Upper lobe of left lung (tissue), 4 donors: ENCODE measurements around the gene CDH10.

ENCODE experiments used
- POLR2A ChIP-seq, 4 donors: fragments of 450-650 bp; IDR thresholded peaks; one replicate each; pipeline ENCODE4 v1.5.1; 2016 to 2017; ENCODE audit warnings: antibody characterized with exemption in 4 of 4, mild to moderate bottlenecking in 2 of 4
- POLR2AphosphoS5 ChIP-seq, 2 donors: sonication (generic); formaldehyde crosslinking; IDR thresholded peaks; one replicate each; pipeline ENCODE4 v1.5.1; 2017; ENCODE audit warnings: antibody characterized with exemption in 2 of 2
- TF ChIP-seq, protein P1 (sequence below), 6 experiments: fragments of 450-650 bp in 4 of 6; fragments of 200-600 bp in 2 of 6; sonication (generic) in 2 of 6; IDR thresholded peaks; one replicate each; pipeline ENCODE4 v1.5.1; 2016 to 2019; ENCODE audit warnings: antibody characterized with exemption in 6 of 6

DNA sequence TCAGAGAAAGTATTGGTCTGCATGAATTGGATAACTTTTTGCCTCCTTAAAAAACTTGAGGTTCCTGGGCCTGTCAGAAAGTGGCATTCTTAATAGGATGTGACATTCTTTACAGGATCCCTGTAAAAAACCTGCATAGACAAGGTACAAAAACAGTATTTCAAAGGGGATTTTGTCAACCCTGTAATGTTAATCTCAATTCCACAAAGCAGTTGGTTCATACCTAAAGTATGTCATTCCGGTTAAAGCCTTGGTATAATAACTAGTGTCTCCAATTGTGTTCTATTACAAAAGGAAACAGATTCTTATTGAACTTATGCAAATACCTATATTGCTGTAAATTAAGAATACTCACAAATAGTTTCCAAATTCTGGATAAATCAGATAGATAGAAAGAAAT lies 169.7 kb downstream of the CDH10 start:
- TF ChIP-seq, protein P1, sequence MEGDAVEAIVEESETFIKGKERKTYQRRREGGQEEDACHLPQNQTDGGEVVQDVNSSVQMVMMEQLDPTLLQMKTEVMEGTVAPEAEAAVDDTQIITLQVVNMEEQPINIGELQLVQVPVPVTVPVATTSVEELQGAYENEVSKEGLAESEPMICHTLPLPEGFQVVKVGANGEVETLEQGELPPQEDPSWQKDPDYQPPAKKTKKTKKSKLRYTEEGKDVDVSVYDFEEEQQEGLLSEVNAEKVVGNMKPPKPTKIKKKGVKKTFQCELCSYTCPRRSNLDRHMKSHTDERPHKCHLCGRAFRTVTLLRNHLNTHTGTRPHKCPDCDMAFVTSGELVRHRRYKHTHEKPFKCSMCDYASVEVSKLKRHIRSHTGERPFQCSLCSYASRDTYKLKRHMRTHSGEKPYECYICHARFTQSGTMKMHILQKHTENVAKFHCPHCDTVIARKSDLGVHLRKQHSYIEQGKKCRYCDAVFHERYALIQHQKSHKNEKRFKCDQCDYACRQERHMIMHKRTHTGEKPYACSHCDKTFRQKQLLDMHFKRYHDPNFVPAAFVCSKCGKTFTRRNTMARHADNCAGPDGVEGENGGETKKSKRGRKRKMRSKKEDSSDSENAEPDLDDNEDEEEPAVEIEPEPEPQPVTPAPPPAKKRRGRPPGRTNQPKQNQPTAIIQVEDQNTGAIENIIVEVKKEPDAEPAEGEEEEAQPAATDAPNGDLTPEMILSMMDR (IDR thresholded peaks at IDR 0.05) = no peak
- TF ChIP-seq POLR2AphosphoS5 (IDR thresholded peaks at IDR 0.05) (no peak), POLR2A (IDR thresholded peaks at IDR 0.05) (no peak)
